Nasal cavity respiratory epithelium epithelial cell of viscerocranial mucosa (primary cell): Measurements from ENCODE around the gene EPB41L4B. TPM values are rescaled to one million over a fixed set of nuclear protein-coding genes. Genes with fewer than 3 reads are reported as not detected.

Source experiments
- total RNA-seq: library from RNA; depleted of rRNA; stranded (reverse); fragments of >200 nt; gene quantifications from 2 replicates; pipeline ENCODE4 v1.2.3, GENCODE V29; 2014

The EPB41L4B gene
- total RNA-seq, result 38.8 and 55.7 TPM in 2 replicates

GRCh38 chr9:109320742-109321448 is at the start of gene EPB41L4B:
EPB41L4B (minus strand) TSS chr9:109321059; CDS start chr9:109320446, 613 bp downstream.

DNA sequence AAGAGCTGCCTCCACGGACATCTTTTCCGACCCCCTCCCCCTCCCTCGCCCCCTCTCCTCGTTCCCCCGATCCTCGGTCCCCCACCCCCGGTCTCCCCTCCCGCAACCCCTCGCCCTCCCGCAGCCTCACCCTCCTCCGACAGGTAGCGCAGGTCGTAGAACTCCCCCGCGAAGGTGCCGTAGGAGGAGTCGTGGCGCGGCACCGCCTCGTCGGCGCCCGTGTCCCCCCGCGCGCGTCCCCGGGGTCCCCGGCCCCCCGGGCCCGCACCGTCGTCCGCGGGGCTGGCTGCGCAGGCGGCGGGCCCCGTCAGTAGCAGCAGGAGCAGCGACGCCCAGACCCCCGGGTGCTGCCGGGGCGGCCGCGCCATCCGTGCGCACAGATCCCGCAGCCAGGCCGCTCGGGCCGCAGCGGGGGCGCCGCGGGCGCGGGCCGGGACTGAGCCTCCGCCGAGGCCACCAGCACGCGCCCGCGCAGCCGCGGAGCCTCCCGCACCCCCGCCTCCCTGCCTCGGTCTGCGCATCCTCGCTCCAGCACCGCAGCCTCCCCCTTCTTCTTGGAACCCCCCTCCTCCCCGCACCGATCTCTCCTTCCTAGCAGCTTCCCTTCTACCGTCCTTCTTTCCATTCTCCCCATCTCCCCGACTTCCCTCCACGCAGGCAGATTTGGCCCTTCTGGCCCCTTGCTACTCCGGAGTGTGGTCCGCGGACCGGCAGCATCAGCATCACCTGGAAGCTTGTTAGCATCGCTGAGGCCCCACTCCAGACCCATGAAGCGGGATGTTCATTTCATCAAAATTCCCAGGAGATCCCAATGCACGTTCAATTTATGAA is 153.9 kb downstream of the EPB41L4B start, which contains the start of gene FRRS1L:
Gene FRRS1L (minus strand): TSS at position 479 of the 831 bp plus-strand sequence. CDS start 111 bp downstream, at position 368.

Other genes starting within 250 kb of the EPB41L4B start
- 56.7 and 60.0 TPM in 2 replicates for gene TMEM245, start 201.1 kb downstream of the EPB41L4B start, total RNA-seq
- gene FRRS1L, start 153.8 kb downstream of the EPB41L4B start, total RNA-seq, result 0.07 TPM in 1 of 2 replicates, not detected in the other
- gene PTPN3, start 177.2 kb upstream of the EPB41L4B start, total RNA-seq, result 35.2 and 37.9 TPM in 2 replicates